Measurements from ENCODE around the gene TTYH3. TPM values are rescaled to one million over a fixed set of nuclear protein-coding genes. Genes with fewer than 3 reads are reported as not detected.
A peak's percentile ranks its signal among the peaks of the same experiment; 100 is the strongest.

TTYH3 gene
- total and polyA plus RNA-seq, 5 donors = 8.1 to 25.0 (median 15.4) TPM

DNA sequence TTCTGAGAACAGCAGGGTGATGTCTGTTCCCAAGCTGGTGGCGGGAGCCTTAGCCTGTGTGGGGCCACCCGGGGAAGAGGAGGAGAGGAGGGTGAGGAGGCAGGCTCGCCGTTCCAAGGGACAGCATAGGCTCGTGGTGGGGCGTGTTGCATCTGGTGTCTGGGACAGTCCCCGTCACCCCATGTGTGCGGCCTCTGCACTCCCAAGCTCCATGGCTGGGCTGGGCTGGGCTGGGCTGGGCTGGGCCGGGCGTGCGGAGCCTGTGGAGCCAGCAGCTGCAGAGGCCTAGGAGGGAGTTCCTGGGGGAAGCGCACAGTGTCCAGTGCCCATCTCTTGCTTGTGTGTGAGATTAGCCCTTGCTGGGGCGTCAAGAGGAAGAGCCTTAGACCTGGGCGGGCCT lies 20.9 kb upstream of the TTYH3 start:
- intact Hi-C loops (cut with DNase I) = no loop called here
- ATAC-seq (no peak), DNase-seq (peak in 1 of 3 donors; percentile 37)
- 86% methylated on average over 14 of the region's 14 CpGs for WGBS
- Histone ChIP-seq H3K27me3 (ENCODE audit: control insufficient read depth, insufficient read depth) (no peaks in the 10 kb centered on the region), H3K27ac (ENCODE audit: low read length) (no peak overlapping the region), H3K4me3 (ENCODE audit: low read length) (no peak overlapping the region), H3K4me1 (ENCODE audit: control insufficient read depth, insufficient read depth, low read length) (peaks cover 6% of the 10 kb centered on the region), H3K9me3 (ENCODE audit: control insufficient read depth, low read length) (no peaks in the 10 kb centered on the region)

DNA sequence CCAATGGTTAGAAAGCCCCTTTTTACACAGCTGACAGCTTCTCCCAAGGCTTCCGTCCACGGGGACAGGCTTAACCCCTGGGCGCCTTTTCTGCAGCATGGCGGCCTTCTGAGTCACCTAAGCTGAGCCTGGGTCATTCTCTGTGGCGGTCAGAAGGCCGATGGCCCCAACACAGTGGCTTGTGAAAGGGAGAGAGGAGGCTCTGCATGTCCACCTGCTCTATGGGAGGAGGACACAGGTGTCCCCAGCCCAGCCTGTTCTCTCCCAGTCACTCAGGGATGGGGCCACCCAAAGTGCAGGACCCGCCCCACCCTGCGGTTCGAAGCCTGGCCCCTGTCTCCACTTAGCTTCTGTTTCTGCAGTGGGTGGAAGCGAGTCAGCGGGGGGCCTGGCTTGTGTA lies 20.4 kb upstream of the TTYH3 start:
- Histone ChIP-seq H3K4me1 (ENCODE audit: control insufficient read depth, insufficient read depth, low read length) (peaks cover 6% of the 10 kb centered on the region), H3K4me3 (ENCODE audit: low read length) (no peak overlapping the region), H3K9me3 (ENCODE audit: control insufficient read depth, low read length) (no peaks in the 10 kb centered on the region), H3K27ac (ENCODE audit: low read length) (no peak overlapping the region), H3K27me3 (ENCODE audit: control insufficient read depth, insufficient read depth) (no peaks in the 10 kb centered on the region)
- DNase-seq (peak in 1 of 3 donors; percentile 47), ATAC-seq (no peak)
- intact Hi-C loops (cut with DNase I) = no loop called here
- WGBS = 84% methylated on average over 11 of the region's 11 CpGs

DNA sequence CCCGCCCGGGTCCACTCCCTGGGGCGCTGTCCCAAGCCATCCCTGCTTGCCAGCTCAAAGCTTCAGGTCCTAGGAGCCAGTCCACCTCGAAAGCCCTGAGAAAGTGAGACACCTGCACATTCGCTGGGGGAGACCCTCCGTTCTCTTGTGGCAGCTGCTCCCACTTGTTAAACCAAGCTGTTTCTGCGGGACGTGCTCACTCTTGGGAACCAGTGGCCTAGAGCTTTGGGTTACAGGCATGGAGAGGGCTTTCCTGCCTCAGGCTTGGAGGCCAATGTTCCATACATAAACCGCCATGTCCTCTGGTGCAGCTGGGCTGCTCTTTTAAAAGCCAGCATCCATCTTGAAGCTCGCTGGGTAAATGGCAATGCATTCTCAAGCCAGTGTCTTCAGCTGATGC lies 19.9 kb upstream of the TTYH3 start:
- no peaks in the 10 kb centered on the region for H3K9me3 ChIP-seq (ENCODE audit: control insufficient read depth, low read length)
- 96% methylated on average over 10 of the region's 10 CpGs for WGBS
- DNase-seq (no peak), ATAC-seq (no peak)
- H3K27me3 ChIP-seq (ENCODE audit: control insufficient read depth, insufficient read depth) = no peaks in the 10 kb centered on the region
- intact Hi-C loops (cut with DNase I) = no loop called here
- no peak overlapping the region for H3K4me3 ChIP-seq (ENCODE audit: low read length)
- H3K27ac ChIP-seq (ENCODE audit: low read length) = no peak overlapping the region
- peaks cover 4% of the 10 kb centered on the region for H3K4me1 ChIP-seq (ENCODE audit: control insufficient read depth, insufficient read depth, low read length)

DNA sequence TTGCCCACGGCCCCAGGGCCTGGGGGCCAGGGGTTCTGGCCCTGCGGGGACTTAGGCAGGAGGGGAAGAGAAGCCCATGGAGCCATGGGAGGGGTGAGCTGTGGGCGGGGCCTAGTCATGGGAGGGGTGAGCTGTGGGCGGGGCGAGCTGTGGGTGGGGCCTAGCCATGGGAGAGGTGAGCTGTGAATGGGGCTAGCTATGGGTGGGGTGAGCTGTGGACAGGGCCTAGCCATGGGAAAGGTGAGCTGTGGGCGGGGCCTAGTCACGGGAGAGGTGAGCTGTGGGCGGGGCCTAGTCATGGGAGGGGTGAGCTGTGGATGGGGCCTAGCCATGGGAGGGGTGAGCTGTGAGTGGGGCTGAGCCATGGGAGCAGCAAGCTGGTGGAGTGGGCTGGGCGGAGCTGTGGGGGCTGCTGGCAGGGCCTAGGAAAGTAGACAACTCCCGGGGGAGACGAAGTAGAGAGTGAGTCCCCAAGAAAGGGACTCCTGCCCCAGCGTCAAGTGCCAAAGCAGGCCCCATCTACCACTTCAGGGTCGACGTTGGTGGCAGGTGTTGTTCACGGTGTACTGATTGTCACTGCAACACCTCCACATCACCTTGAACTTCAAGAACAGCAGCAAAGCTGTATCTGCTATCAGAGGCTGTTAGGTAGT lies 19.2 kb upstream of the TTYH3 start:
- 77% methylated on average over 15 of the region's 15 CpGs for WGBS
- peak in 1 of 3 donors; percentile 61 for DNase-seq
- Histone ChIP-seq H3K4me1 (ENCODE audit: control insufficient read depth, insufficient read depth, low read length) (peaks cover 3% of the 10 kb centered on the region), H3K27ac (ENCODE audit: low read length) (peak overlapping the region; percentile 61), H3K9me3 (ENCODE audit: control insufficient read depth, low read length) (no peaks in the 10 kb centered on the region), H3K27me3 (ENCODE audit: control insufficient read depth, insufficient read depth) (no peaks in the 10 kb centered on the region), H3K4me3 (ENCODE audit: low read length) (no peak overlapping the region)
- ATAC-seq = no peak
- intact Hi-C loops (cut with DNase I) = no loop called here

DNA sequence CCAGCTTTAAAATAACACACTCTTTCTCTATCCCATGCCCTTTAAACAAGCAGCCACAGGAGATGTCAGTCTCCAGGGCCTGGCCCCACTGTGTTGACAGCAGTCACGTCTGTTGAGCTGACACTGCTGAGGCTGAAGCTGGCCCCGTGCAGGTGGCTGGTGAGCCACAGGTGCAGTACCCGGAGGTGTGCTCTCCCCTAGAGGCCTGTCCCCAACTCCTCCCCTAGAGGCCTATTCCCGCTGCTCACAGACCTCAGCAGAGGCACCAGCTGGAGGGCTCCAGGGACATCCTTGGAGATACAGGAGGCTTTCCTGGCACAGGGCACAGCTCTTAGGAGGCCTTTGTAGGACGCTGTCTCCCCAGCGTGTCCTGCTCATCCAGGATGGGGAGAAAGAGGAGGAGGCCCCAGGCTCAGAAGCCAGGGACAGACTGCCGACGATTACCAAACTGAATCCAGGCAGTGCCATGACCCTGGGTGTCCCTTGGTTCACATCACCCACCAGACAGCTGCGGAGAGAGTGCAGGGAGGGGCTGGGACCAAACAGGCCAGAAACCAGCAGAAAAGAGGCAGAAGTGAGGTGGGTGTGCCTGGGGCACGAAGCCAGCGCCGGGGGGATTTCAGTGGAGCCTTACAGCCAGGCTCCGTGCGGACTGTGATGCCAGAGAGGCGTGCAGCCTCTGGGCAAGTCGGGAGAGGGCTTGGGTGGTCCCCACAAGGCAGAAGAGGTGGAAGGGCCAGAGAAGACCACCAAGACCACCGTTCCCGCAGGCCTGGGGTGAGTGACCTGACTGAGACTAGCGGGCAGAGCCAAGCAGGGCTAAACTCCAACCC lies 18.5 kb upstream of the TTYH3 start:
- DNase-seq (peak in 1 of 3 donors; percentile 52), ATAC-seq (peak in 1 of 2 donors; percentile 4)
- Histone ChIP-seq H3K4me1 (ENCODE audit: control insufficient read depth, insufficient read depth, low read length) (no peaks in the 10 kb centered on the region), H3K27me3 (ENCODE audit: control insufficient read depth, insufficient read depth) (no peaks in the 10 kb centered on the region), H3K9me3 (ENCODE audit: control insufficient read depth, low read length) (no peaks in the 10 kb centered on the region), H3K27ac (ENCODE audit: low read length) (peak overlapping the region; percentile 61), H3K4me3 (ENCODE audit: low read length) (no peak overlapping the region)
- intact Hi-C loops (cut with DNase I) = no loop called here
- WGBS = 58% methylated on average over 19 of the region's 19 CpGs

DNA sequence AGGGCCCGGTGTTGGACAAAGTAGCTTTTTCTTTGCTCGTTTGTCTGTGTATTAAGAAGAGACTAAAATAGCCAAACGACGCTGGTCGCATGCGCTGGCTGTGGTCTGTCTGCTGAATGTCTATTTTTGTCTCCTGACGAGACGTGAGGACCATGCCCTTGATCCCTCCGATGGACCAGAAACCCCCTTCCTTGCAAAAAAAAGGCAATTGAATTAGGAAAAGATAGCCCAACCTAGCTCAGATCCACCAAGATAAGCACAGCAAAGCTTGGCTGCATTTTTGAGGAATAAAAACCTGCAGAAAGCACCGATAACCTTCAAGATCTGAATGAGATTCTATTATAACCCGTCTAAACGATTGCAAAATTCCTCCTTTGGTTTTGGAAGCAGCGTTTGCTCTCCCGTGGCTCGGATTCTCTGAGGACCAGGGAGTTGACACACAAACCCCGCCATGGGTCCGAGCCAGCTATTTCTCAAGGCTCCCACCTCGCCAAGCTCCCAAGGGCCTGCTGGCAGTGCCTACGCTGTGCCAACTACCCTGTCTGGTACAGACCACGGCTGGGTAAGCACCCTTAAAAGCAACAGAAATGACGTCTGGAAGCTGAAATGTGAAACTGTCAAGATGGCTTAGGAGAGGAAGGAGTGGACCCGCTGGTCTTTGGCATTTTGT lies 17.7 kb upstream of the TTYH3 start:
- Histone ChIP-seq H3K27me3 (ENCODE audit: control insufficient read depth, insufficient read depth) (no peaks in the 10 kb centered on the region), H3K9me3 (ENCODE audit: control insufficient read depth, low read length) (no peaks in the 10 kb centered on the region), H3K4me1 (ENCODE audit: control insufficient read depth, insufficient read depth, low read length) (no peaks in the 10 kb centered on the region), H3K27ac (ENCODE audit: low read length) (peak overlapping the region; percentile 86), H3K4me3 (ENCODE audit: low read length) (no peak overlapping the region)
- WGBS = 30% methylated on average over 22 of the region's 22 CpGs
- intact Hi-C loops (cut with DNase I) = no loop called here
- ATAC-seq (peak; percentile 22 to 32), DNase-seq (peak in 2 of 3 donors; percentile 79 to 87)

DNA sequence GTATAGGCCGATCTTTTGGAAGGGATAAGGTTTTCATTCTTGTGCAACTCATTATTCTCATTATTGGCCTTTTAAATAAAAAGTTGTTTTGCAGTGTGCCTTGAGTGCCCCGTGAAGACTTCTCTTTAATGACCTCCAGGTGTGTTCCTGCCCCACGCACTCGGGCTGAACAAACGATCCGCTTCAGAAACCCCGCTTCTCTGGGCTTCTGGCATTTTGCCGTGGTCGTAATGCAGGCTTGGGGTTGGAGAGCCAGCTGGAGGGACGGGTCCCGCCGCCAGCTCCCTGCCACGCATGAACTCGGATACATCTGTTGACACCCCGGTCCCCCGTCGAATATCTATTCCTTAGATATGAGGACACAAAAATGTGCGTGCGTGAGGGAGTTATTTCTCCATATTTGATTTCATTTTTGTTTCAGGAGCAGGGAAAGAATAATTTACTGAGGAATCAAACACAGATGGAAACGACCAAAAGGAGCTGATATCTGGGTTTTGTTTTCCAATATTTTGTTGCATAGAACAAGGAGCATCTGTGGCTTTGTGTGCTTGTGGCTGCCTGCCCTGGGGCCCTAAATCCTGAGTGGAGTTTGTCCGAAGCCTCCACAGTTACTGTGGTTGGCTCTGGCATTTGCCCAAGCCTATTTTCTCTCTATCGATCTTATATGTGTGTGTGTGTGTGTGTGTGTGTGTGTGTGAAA lies 17.0 kb upstream of the TTYH3 start:
- no peaks in the 10 kb centered on the region for H3K27me3 ChIP-seq (ENCODE audit: control insufficient read depth, insufficient read depth)
- WGBS = 43% methylated on average over 22 of the region's 22 CpGs
- H3K27ac ChIP-seq (ENCODE audit: low read length) = peak overlapping the region; percentile 44
- DNase-seq (peak in 2 of 3 donors; percentile 63), ATAC-seq (no peak)
- H3K9me3 ChIP-seq (ENCODE audit: control insufficient read depth, low read length) = no peaks in the 10 kb centered on the region
- H3K4me3 ChIP-seq (ENCODE audit: low read length) = no peak overlapping the region
- intact Hi-C loops (cut with DNase I) = no loop called here
- H3K4me1 ChIP-seq (ENCODE audit: control insufficient read depth, insufficient read depth, low read length) = no peaks in the 10 kb centered on the region

DNA sequence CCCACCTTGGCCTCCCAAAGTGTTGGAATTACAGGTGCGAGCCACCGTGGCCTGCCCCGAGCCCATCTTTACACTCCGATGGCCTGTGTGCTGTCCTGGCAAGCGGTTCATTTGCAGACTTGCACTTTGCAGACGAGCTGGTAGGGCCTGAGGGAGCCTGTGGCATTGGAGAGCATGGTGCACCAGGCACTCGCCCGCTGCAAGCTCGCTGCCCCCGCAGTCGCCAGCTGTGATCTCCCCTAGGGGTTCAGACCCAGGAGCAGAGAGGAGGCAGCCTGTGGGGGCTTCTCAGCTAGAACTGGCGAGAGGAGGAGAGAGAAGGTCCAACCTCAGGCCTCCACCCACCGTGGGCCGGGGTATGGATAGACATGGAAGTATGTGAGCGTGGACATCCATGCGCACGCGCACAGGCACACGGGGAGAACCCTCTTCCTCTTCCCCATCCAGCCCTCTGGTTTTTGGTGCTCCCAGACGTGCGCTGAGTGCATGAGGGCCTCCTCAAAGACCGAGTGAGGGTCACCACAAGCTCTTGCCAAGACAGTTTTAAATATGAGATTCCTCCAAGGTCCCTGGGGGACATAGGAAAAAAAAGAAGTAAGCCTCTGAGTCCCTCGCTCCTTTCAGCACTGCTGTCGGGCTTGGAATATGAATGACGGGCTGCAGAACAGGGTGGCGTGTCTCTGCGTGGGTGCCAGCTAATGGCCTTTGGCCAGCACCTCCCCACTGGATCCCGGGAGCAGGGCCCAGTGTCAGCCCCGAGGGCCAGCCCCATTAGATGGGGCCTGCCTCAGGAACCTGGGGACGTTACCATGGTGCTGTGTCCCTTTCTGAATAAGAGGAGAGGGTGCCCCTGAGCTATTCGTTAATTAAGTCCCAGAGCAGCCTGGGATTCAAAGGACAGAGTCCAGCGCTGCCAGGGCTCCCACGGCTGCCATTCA lies 15.1 kb upstream of the TTYH3 start:
- DNase-seq (peak in 1 of 3 donors; percentile 51), ATAC-seq (no peak)
- intact Hi-C loops (cut with DNase I) = no loop called here
- no peaks in the 10 kb centered on the region for H3K27me3 ChIP-seq (ENCODE audit: control insufficient read depth, insufficient read depth)
- WGBS = 76% methylated on average over 33 of the region's 33 CpGs
- no peaks in the 10 kb centered on the region for H3K9me3 ChIP-seq (ENCODE audit: control insufficient read depth, low read length)
- no peak overlapping the region for H3K4me3 ChIP-seq (ENCODE audit: low read length)
- H3K27ac ChIP-seq (ENCODE audit: low read length) = no peak overlapping the region
- H3K4me1 ChIP-seq (ENCODE audit: control insufficient read depth, insufficient read depth, low read length) = no peaks in the 10 kb centered on the region

DNA sequence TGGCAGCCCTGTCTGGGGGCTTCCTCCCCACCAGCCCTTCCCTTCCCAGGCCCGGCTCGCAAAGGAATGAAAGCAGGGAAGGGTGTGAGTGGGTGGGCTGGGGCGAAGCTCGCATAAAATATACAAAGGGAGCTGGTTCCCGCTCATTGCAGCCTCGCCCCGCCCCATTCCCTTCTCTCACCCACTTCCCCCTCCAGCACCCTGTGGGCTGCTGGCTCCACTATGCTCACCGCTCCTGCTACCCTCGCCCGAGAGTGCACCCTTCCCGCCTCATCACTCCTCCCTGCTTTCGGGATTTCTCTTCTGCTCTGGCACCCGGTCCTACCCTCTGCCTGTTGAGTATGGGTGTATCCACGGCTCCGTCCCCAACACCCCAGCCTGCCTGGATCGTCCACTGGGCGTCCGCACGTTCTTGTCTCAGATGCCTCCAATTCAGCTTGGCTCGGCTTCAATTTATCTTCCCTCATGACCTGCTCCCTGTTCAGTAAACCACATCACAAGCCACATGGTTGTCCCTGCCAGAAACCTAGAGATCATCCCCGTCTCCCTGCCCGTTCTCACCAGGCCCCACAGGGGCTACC lies 14.4 kb upstream of the TTYH3 start:
- intact Hi-C loops (cut with DNase I) = no loop called here
- 49% methylated on average over 22 of the region's 22 CpGs for WGBS
- peak in 2 of 3 donors; percentile 60 to 67 for DNase-seq
- H3K4me3 ChIP-seq (ENCODE audit: low read length) = no peak overlapping the region
- H3K4me1 ChIP-seq (ENCODE audit: control insufficient read depth, insufficient read depth, low read length) = peaks cover 3% of the 10 kb centered on the region
- H3K9me3 ChIP-seq (ENCODE audit: control insufficient read depth, low read length) = no peaks in the 10 kb centered on the region
- H3K27me3 ChIP-seq (ENCODE audit: control insufficient read depth, insufficient read depth) = no peaks in the 10 kb centered on the region
- ATAC-seq = peak; percentile 6 to 34
- H3K27ac ChIP-seq (ENCODE audit: low read length) = no peak overlapping the region

DNA sequence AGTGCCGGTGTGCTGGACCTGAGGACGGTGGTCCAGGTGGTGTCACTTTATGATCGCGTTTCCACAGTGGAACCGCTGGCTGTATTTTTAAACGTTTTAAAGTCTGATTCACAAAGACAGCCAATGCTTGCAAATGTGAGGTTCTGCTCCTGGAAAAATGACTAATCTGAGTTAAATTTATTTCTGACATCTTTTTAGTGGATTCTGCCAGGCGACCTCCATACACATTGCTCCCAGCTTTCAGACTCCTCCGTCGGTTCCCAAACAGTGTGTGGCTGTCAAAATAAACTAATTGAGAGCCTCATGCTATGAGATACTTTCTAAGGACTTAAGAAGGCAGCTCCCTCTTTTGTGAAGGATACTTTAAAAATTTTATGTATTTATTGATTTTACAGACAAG lies 12.7 kb upstream of the TTYH3 start:
- no peaks in the 10 kb centered on the region for H3K9me3 ChIP-seq (ENCODE audit: control insufficient read depth, low read length)
- peaks cover 3% of the 10 kb centered on the region for H3K4me1 ChIP-seq (ENCODE audit: control insufficient read depth, insufficient read depth, low read length)
- no peak for ATAC-seq
- intact Hi-C loops (cut with DNase I) = no loop called here
- H3K27ac ChIP-seq (ENCODE audit: low read length) = no peak overlapping the region
- no peaks in the 10 kb centered on the region for H3K27me3 ChIP-seq (ENCODE audit: control insufficient read depth, insufficient read depth)
- no peak overlapping the region for H3K4me3 ChIP-seq (ENCODE audit: low read length)
- DNase-seq = no peak
- 52% methylated on average over 9 of the region's 9 CpGs for WGBS
